Fibroblast of lung (primary cell): Measurements from ENCODE around the gene AP3D1. TPM values are rescaled to one million over a fixed set of nuclear protein-coding genes. Genes with fewer than 3 reads are reported as not detected.

Source experiments
- DNase-seq, 2 donors: peaks; one replicate each; pipeline versions ENCODE4 v3.0.0 to v3.0.0-alpha.2; 2010; ENCODE audit warnings: low read depth in 2 of 2
- H2AFZ ChIP-seq: 2 replicates; pipeline ENCODE4 v1.5.1; 2012; ENCODE audit warnings: low read length, control low read depth, inconsistent platforms
- H3K27ac ChIP-seq: 2 replicates; pipeline ENCODE4 v1.5.1; 2011; ENCODE audit warnings: low read length, control low read depth; ENCODE audit not compliant: insufficient read depth
- H3K27me3 ChIP-seq: 2 replicates; pipeline ENCODE4 v1.5.1; 2011; ENCODE audit warnings: mild to moderate bottlenecking, low read length; ENCODE audit not compliant: control insufficient read depth, insufficient read depth
- H3K36me3 ChIP-seq: 2 replicates; pipeline ENCODE4 v1.5.1; 2011; ENCODE audit warnings: low read length; ENCODE audit not compliant: control insufficient read depth, insufficient read depth
- H3K4me1 ChIP-seq: 2 replicates; pipeline ENCODE4 v1.5.1; 2011; ENCODE audit warnings: low read length; ENCODE audit not compliant: control insufficient read depth, insufficient read depth; ENCODE audit errors: extremely low read depth
- H3K4me2 ChIP-seq: 2 replicates; pipeline ENCODE4 v1.5.1; 2011; ENCODE audit warnings: low read length, control low read depth; ENCODE audit not compliant: insufficient read depth; ENCODE audit errors: extremely low read depth
- H3K4me3 ChIP-seq, 4 experiments: fragments of 200-600 bp in 1 of 4; sonication (generic) in 1 of 4; replicated peaks in 1 of 4; 2 replicates each; pipeline ENCODE4 v1.5.1; 2011 to 2016; ENCODE audit warnings: low read length in 4 of 4, low read depth in 3 of 4, mild to moderate bottlenecking in 3 of 4, control low read depth in 2 of 4, inconsistent platforms in 1 of 4, mixed read lengths in 1 of 4; ENCODE audit not compliant: insufficient read depth in 1 of 4; ENCODE audit errors: control extremely low read depth in 1 of 4
- H3K79me2 ChIP-seq: 2 replicates; pipeline ENCODE4 v1.5.1; 2012; ENCODE audit warnings: mild to moderate bottlenecking, low read length, inconsistent platforms; ENCODE audit not compliant: control insufficient read depth, insufficient read depth
- H3K9ac ChIP-seq: 2 replicates; pipeline ENCODE4 v1.5.1; 2011; ENCODE audit warnings: mild to moderate bottlenecking, low read length, control low read depth; ENCODE audit not compliant: insufficient read depth
- H3K9me3 ChIP-seq: 2 replicates; pipeline ENCODE4 v1.5.1; 2012; ENCODE audit warnings: low read depth, low read length; ENCODE audit not compliant: control insufficient read depth, insufficient read depth
- H4K20me1 ChIP-seq: 2 replicates; pipeline ENCODE4 v1.5.1; 2011; ENCODE audit warnings: low read length; ENCODE audit not compliant: control insufficient read depth, insufficient read depth; ENCODE audit errors: extremely low read depth
- CTCF ChIP-seq, 2 donors: IDR thresholded peaks in 1 of 2; conservative IDR thresholded peaks in 1 of 2; 1 replicate in 1 of 2; 2 replicates in 1 of 2; pipeline ENCODE4 v1.5.1; 2011 to 2012; ENCODE audit warnings: low read length in 2 of 2, control low read depth in 1 of 2, inconsistent platforms in 1 of 2, low read depth in 1 of 2, mild to moderate bottlenecking in 1 of 2
- EZH2 ChIP-seq: IDR thresholded peaks from 2 replicates; pipeline ENCODE4 v1.5.1; 2012; ENCODE audit warnings: low read length, control low read depth, mild to moderate bottlenecking; ENCODE audit errors: missing control alignments
- polyA plus RNA-seq, 2 donors: library from polyadenylated mRNA; depleted of rRNA in 1 of 2; stranded (reverse) in 1 of 2; unstranded in 1 of 2; fragments of >200 nt; gene quantifications; 2 replicates each; pipeline ENCODE4 v1.2.1, GENCODE V29; 2011 to 2012; ENCODE audit warnings: missing spikeins in 1 of 2
- total RNA-seq: library from RNA; depleted of rRNA; stranded (reverse); fragments of >200 nt; gene quantifications from 2 replicates; pipeline ENCODE4 v1.2.1, GENCODE V29; 2014

AP3D1 gene
- total and polyA plus RNA-seq, 2 donors (not counting 1 experiment from before 2014, with no cell fraction given): 68.0 to 99.9 TPM

- TF ChIP-seq CTCF (conservative IDR thresholded peaks at IDR 0.05 in 1 of 2, IDR thresholded peaks at IDR 0.05 in 1 of 2; ENCODE audit: low read depth in 1 of 2, low read length in 2 of 2) (no peak), EZH2 (no peak)
- no peaks in the 10 kb centered on the region for H4K20me1 ChIP-seq
- no peak overlapping the region for H2AFZ ChIP-seq
- no peak overlapping the region for H3K4me3 ChIP-seq
- H3K79me2 ChIP-seq: peaks cover 13% of the 10 kb centered on the region
- no peaks in the 10 kb centered on the region for H3K9me3 ChIP-seq
- no peak for DNase-seq
- no peak overlapping the region for H3K9ac ChIP-seq
- H3K27me3 ChIP-seq: no peaks in the 10 kb centered on the region
- peaks cover 6% of the 10 kb centered on the region for H3K4me1 ChIP-seq
- no peak overlapping the region for H3K4me2 ChIP-seq
- no peak overlapping the region for H3K27ac ChIP-seq
- H3K36me3 ChIP-seq: no peaks in the 10 kb centered on the region
Measured at GRCh38 chr19:2160379-2160778, 9.0 kb upstream of the AP3D1 start.

GRCh38 chr19:2157452-2157851 lies 6.1 kb upstream of the AP3D1 start:
- no peak for TF ChIP-seq EZH2
- no peak for TF ChIP-seq CTCF (conservative IDR thresholded peaks at IDR 0.05 in 1 of 2, IDR thresholded peaks at IDR 0.05 in 1 of 2; ENCODE audit: low read depth in 1 of 2, low read length in 2 of 2)
- no peak for DNase-seq
- no peak overlapping the region for H2AFZ ChIP-seq
- H3K36me3 ChIP-seq: no peaks in the 10 kb centered on the region
- H3K4me2 ChIP-seq: no peak overlapping the region
- no peaks in the 10 kb centered on the region for H4K20me1 ChIP-seq
- peaks cover 6% of the 10 kb centered on the region for H3K4me1 ChIP-seq
- no peaks in the 10 kb centered on the region for H3K9me3 ChIP-seq
- no peak overlapping the region for H3K4me3 ChIP-seq
- H3K79me2 ChIP-seq: no peaks in the 10 kb centered on the region
- H3K27me3 ChIP-seq: no peaks in the 10 kb centered on the region
- H3K27ac ChIP-seq: no peak overlapping the region
- H3K9ac ChIP-seq: no peak overlapping the region

- Histone ChIP-seq H3K4me1 (peaks cover 13% of the 10 kb centered on the region), H3K36me3 (no peaks in the 10 kb centered on the region), H3K4me3 (no peak overlapping the region), H3K27ac (peak overlapping the region; percentile 62), H3K9ac (no peak overlapping the region), H4K20me1 (peaks cover 2% of the 10 kb centered on the region), H2AFZ (peak overlapping the region; percentile 16), H3K9me3 (no peaks in the 10 kb centered on the region), H3K4me2 (no peak overlapping the region), H3K79me2 (peaks cover 17% of the 10 kb centered on the region), H3K27me3 (no peaks in the 10 kb centered on the region)
- DNase-seq: peak; percentile 45 to 76
- no peak for TF ChIP-seq CTCF (conservative IDR thresholded peaks at IDR 0.05 in 1 of 2, IDR thresholded peaks at IDR 0.05 in 1 of 2; ENCODE audit: low read depth in 1 of 2, low read length in 2 of 2)
- no peak for TF ChIP-seq EZH2
Measured at GRCh38 chr19:2154587-2155075, 3.3 kb upstream of the AP3D1 start.
